ENCODE data around the gene CCNT2.

DNA sequence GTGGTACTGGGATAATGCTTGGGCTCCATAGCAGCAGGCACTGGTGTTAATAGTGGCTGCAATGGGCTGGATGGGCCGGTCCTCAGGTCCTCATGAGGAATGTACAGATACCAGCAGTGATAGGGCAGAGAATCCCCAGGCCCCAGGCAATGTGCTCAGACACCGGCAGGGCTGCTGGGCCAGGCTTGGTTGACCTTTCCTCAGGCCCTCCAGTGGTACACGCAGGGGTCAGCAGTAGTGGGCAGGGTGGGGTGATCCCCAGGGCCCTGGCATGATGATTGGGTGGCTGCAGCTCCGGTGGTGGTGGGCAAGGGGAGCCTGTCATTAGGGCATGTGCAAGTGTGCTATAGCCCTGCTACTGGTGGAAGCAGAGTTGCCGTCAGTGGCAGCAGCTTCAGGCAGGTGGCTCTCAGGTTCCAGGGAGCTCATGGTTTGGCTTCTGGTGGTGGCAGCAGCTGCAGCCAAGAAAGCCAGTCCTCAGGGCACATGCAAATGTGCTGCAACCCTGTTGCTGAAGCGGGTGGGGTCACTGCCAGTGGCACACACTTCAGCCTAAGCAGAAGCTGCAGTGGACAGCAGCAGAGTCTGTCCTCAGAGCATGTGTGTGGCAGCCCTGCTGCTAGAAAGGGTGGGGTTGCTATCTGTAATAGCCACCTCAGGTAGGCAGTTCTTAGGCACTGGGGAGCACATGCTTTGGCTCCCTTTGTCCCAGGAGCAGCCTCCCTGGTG, 56.8 kb downstream of the CCNT2 start:
- TF ChIP-seq FOXP2 (optimal IDR thresholded peaks at IDR 0.05; ENCODE audit: borderline replicate concordance, extremely low read depth, extremely low read length, insufficient read depth) (no peak), SIN3A (IDR thresholded peaks at IDR 0.05; ENCODE audit: borderline replicate concordance, insufficient read depth, low read length) (no peak), POLR2AphosphoS5 (IDR thresholded peaks at IDR 0.05; ENCODE audit: low read depth, low read length) (no peak)

Data from PFSK-1 (cell line).